ENCODE results near the gene CEP164.

The CEP164 gene

DNA sequence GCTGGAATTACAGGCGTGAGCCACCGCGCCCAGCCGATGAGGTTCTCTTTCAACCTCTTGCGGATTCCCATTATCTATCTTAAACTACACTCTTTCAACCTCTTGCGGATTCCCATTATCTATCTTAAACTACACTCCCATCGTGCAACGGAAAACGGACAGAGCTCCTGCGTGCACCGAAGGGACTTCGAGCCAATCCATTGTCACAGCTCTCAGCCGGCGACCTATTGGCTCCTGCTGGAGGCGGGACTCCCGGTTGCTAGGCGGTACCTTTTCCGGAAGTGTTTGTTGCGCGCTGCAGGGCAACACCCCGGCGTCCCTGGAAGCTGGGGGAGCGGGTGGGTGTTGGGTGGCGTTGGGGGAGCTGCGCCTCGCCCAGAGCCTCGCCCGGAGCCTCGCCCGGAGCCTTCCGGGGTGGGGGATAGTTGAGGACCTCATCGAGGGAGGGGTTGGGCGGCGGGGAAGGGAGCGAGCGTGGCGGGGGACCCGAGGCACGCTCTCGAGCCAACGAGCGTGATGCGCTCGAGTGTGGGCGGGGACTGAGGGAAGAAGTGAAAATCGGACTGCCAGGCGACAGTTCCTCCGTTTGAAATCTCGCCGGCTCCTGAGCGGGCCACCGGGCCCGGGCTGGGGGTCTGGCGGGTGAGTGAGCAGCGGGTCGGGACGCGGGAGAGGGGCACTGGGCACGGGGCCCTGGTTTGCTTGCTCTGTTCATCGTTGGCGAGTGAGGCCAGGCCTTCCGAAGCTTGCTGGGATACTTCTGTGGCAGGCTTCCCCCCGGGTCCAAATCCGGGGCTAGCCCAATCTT lies at the start of gene CEP164:
TSS of gene CEP164 (plus strand) at position 288 of the 808 bp plus-strand sequence. CDS start 10,733 bp downstream, outside the sequence.
- peak; percentile 99 for DNase-seq

DNA sequence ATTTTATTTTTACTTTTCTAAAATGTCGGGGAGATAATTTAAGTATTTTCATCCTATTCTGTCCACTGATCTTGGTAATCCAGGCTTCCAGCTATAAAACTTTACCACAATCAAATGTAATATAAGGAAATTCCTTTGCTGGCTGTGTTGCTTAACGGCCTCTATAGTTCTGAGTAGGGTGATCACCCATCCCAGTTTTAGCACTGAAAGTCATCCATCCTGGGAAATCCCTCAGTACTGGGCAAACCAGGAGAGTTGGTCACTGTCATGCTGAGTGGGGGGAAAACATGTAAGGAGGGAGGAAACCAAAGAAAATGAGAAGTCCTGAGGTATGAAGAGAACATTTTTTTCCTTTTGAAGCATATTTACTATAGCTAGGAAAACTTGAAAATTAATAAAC lies 49.3 kb upstream of the CEP164 start:
- DNase-seq: no peak

DNA sequence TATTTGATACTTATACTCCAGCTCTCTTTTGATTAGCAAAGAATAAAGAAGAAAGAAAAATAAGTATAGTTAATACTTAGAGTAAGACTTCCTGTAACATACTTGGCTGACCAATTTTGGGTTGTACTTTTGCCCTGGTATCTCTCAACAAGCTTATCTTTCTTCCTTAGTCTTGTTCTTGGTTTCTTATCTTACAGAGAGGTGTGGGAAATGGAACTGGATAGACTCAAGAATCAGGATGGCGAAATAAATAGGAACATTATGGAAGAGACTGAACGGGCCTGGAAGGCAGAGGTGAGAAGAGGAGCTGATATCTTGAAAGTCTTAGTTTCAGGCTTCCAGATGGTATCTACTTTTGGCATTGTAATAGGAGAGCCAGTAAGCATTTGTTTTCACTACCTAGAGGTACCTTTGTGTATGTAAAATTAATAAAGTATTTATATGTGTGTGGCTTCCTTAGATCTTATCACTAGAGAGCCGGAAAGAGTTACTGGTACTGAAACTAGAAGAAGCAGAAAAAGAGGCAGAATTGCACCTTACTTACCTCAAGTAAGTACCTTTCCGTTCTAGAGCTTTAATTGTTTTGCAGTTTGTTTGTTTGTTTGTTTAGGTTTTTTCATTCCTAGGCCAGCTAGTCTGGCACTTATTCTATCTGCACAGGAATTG lies 47.8 kb upstream of the CEP164 start:
- DNase-seq: no peak

DNA sequence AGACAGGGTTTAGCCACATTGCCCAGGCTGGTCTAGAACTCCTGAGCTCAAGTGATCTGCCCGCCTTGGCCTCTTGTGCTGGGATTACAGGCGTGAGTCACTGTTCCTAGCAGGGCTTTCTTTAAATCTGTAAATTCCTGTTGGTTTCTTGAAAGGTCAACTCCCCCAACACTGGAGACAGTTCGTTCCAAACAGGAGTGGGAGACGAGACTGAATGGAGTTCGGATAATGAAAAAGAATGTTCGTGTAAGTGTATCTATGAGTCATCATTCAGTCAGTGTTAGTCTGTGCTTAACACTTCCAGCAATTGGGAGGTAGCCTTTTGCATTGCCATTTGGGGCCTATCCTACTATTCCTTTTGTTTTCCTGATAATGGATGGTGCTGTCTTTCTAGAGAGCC lies 46.5 kb upstream of the CEP164 start:
- DNase-seq: no peak

DNA sequence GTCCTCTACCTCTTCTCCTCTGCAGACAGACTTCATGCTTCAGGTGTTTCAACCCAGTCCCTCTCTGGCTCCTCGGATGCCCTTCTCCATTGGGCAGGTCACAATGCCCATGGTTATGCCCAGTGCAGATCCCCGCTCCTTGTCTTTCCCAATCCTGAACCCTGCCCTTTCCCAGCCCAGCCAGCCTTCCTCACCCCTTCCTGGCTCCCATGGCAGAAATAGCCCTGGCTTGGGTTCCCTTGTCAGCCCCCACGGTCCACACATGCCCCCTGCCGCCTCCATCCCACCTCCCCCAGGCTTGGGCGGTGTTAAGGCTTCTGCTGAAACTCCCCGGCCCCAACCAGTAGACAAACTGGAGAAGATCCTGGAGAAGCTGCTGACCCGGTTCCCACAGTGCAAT lies 45.8 kb upstream of the CEP164 start:
- DNase-seq: no peak

DNA sequence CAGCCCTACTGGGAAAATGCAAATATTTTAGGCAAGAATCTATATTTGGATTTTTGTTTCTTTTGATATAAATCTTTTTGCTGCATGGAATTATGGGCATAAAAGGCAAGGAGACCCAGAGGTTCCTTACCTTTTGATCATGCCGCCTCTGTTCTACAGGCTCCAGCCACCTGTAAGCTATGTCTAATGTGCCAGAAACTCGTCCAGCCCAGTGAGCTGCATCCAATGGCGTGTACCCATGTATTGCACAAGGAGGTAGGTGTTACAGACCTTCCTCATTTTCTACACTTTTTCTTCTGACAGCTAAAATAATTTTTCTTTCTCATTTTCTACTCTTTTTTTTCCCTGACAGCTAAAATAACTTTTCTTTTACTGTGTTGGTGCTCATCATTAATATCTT lies 44.7 kb upstream of the CEP164 start:
- no peak for DNase-seq

DNA sequence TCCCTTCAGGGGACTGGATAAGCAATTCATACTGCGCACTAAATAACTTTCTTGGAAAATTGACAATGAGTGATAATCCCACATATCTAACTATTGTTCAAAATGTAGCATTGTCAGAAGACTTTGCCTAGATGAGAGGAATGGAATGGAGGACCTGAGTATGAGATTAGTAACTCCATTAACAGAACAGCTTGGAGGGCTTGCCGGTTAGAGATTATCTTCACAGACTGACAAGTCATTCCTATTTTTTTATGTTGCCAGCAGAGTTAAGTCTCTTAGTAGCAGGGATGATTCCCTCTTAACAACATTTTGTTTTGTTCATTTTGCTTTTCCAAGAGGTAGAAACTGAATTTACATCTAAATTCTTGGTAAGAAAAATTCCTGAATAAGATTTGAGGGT lies 43.6 kb upstream of the CEP164 start:
- DNase-seq: no peak

DNA sequence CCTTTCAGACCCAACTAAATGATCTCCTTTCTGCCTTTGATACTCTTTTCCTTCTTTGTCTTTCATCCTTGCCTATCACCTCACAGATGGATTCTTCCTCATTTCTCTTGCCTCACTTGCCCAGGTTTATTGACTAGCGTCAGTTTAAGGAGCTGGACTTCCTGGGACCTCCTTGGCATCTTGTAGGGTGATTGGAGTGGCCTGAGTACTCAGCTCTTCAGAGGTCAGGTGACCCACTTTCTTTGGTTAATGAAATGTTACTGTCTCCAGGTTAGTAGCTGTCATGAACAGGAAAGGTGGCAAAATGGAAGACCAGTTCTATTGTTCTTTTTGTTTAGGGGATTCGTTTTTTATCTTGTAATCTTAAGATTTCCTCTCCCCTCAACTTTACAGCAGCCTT lies 41.1 kb upstream of the CEP164 start:
- no peak for DNase-seq

DNA sequence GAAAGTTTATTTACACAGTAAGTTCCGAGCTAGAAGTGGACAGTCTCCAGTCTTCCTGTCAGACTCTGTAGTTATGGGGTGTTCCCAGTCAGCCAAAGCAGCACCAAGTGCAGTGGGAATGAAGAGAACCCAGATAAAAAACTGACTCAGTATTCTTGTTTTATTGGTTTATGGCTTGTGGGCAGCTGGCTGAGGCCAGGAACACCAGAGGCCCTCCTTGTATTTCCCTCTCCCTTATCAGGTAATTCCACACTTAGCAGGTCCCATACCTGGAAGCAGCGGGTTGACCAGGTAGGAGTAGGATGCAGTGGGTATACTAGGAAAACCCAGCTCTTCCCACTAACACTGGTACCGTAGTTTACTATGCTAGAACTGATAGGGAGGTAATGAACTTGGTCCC lies 40.0 kb upstream of the CEP164 start:
- no peak for DNase-seq

DNA sequence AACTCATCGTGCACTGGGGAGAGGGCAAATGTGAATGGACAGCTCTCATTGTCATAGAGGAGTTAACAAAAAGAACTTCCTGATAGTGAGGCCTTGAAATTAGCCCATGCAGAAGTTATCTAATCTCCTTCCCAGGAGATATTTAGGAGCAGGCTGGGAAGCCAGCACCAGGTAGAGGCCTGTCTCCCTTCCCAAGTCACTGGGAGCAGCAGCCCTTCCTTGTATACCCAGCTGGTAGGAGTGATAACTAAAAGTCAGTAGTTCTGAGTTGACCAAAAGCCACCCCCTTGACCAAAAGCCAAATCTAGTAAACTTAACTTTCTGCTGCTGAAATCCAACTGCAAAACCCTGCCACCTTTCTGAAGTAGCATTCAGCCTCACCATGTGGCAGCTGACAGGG lies 37.9 kb upstream of the CEP164 start:
- no peak for DNase-seq

DNA sequence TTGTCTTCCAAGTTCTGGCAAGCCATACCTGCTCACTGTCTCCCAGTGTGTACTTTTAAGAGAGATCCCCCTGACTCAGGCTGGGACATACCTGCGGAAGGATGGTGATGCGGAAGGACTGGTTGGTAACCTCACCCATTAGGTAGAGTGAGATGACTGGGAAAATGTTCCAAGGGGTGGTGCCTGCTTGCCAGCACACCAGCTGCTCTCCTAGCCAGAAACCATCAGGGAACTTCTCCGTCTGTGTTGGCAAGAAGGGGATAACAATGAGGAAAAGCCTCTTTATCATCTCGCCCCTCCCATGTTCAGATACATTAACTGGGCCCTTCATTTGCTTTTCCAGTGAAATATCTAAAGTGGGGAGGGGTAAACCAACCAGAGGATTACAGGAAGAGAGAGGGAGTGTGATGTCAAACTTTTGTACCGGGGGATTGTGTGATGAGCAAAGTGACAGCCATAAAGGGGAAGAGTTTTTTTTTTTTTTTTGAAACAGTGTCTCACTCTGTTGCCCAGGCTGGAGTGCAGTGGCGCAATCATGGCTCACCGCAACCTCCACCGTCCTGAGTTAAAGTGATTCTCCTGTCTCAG lies 36.8 kb upstream of the CEP164 start, which contains the start of gene BACE1-AS:
TSS of gene BACE1-AS (plus strand) at position 538 of the 588 bp plus-strand sequence.
- no peak for DNase-seq

DNA sequence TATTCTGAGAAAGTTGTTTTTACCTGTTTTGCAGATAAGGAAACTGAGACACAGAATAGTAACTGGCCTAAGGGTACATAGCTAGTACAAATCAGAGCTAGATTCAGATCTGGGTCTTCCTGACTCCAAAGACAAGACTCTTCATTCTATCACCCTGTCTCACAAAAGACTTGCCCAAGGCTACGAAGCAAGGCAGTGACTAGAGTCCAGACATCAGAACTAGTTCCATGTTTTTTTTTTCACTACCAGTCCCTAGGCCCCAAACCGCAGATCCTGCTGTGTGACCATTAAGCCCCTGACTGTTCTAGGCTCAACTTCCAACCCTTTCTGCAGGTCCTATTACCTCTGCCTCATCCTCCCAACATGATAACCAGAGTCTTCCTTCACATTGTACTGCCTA lies 35.0 kb upstream of the CEP164 start:
- DNase-seq: no peak

DNA sequence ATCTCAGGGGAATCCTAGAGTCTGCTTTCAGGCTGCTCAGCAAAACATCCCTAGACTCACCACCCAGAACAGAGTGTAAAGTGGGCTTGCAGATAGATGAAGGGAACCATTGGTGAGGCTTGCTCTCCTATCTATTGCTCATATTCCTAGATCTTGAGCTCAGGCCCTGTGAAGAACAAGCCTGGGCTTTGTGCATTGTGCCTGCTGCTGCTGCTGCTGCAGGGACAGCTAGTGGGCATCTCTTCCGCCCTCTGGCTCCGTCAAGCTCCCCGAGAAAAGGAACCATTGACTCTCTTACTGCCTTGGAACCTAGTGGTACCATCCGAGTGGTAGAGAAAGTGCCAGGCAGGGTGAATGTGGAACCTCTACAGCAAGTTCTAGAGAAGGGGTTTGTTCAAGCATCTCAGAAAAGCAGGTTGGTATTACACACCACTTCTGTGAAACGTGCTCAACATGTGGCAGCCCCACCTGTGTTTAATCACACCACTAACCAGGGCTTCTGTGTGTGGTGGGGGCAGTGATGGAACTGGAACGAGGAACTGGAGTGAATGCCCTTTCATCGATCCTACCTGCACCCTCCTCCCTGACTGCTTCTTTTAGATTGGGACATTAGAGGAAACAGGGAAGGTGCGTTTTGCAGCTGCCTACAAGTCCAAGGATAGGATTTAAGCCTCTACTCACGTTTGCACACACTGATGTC lies 32.1 kb upstream of the CEP164 start:
- DNase-seq: no peak

DNA sequence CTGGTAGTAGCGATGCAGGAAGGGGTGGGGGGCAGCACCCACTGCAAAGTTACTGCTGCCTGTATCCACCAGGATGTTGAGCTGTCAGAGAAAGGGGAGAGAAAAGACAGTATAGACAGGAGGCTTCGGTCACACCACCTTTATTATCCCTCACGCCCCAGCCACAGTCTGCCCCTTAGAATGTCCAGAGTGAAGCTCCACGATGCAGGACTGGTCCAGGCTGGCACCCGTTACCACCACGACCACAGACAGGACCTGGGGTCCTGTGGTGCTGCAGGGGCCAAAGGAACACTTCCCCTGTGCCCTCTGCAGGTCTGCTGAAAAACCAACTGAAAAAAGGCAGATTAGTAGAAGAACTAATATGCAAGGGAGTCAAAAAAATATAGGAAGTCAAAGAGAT lies 30.8 kb upstream of the CEP164 start:
- DNase-seq: no peak

DNA sequence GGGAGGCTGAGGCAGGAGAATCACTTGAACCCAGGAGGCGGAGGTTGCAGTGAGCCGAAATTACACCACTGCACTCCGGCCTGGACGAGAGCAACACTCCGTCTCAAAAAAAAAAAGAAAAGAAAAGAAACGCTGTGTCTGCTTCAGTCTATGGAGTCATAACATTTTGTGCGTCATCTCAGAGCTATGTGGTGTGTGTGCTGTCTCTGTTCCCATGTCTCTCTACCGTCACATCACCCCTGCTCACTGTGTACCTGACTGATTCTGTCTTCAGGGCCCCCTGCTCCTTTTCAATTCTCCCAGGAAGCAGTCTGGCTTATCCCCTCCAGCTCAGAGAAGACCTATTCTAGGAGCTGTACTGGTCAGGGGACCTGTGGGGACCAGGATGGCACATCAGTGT lies 29.5 kb upstream of the CEP164 start:
- no peak for DNase-seq

DNA sequence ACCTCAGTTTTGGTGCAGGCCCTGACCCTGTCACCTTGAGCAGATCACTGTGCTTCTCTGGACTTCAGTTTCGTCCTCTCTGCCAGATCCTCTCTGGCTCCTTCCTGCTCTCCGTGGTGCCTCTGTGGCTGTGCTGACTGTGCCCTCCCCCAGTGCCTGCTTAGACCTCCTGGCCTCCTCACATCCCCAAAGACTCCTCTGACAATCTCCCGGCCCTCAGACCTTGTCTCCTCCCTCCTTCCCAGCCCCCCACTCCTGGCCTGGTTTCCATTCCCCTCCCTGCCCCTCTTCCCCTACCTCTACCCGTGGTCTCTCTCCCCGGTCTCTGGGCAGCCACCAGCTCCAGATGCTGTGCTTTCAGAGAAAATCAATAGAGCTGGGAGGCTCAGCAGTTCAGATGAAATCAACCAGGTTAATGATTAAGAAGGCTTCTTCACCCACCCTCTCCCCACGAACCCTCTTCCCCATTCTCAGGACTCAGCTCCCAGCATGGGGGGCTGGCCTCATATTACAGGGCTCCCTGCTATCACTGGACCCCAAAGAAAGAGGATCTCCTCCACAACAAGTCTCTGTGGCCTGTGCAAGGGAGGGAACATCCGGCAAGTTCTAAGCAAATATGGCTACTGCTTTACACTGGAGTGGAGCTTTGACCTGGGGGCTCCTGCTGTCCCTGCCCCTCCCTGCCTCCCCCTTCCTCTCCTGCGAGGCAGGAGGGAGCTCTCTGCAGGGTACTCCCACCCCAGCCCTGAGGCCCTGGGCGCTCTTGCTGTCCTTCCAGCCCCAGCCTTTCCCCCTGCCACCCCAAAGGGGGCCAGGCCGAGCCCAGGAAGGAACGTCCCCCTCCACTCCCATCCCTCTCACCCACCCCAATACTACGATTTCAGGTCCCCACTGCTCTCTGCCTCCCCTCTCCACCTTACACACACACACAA lies 28.0 kb upstream of the CEP164 start:
- no peak for DNase-seq

DNA sequence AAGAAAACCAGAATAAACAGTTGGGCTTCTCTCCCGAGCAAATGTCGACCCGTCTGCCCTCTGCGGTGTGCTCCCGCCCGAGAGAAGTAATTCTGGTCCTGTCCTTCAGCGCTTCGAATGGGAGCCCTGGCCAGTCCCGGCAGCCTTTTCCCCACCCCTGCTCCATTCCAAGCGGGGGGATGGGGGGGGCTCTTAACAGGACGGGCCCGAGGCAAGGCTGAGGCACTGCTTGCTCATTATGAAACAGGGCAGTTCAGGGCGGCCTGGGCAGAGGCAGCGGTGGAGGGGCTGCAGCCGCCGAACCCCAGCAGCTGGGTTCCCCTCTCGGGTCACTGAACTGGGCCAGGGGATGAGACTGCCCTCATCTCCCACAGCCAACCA lies 27.4 kb upstream of the CEP164 start:
- no peak for DNase-seq

DNA sequence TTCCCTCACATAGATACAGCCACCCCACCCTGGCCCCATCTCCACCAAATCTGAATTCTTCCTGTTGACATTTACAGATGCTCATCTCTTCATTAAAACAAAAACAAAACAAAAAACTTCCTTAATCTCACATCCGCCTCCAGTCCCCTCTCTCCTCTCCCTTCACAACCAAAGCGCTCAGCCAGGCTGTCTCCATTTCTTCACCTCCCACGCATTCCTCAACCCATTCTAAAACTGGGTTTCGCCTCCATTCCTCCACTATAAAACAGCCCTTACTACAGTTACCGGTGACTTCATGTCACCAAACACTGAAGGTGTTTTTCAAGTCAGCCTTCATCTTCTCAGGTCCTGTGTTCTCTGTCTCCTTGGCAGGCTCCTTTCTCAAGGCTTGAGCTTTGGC lies 26.9 kb upstream of the CEP164 start:
- DNase-seq: no peak

DNA sequence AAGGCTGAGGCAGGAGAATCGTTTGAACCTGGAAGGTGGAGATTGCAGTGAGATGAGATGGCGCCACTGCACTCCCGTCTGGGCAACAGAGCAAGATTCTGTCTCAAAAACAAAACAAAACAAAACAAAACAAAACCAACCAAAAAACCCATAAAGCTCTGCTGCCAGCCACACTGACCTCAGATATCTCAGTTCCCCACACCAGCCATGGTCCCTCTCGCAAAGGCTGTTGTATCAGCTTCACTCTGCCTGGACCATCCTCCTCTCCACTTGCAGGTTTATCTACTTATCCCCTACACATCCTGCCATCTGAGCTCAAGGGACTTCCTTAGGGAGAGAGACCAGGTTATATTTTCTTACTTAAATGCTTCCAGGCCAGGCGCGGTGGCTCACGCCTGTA lies 25.4 kb upstream of the CEP164 start:
- no peak for DNase-seq

DNA sequence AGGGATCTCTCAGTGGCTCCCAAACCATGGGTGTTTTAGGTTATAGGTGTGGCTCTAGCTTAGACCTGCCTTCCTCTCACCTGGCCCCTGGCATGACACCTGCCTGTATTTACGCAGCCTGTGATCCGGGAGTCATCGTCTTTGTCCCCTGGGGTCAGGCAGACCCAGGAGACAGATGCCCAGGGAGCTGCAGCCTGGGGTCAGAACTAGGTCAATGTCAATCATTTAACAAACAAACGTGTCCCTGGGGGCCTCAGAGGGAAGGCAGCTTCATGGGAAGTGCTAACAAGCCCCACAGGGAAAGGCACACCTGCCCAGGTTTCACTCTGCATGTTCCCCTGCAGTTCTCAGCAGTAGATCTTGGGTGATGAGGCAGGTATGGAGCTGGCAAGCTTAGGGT lies 24.6 kb upstream of the CEP164 start:
- peak; percentile 36 for DNase-seq

DNA sequence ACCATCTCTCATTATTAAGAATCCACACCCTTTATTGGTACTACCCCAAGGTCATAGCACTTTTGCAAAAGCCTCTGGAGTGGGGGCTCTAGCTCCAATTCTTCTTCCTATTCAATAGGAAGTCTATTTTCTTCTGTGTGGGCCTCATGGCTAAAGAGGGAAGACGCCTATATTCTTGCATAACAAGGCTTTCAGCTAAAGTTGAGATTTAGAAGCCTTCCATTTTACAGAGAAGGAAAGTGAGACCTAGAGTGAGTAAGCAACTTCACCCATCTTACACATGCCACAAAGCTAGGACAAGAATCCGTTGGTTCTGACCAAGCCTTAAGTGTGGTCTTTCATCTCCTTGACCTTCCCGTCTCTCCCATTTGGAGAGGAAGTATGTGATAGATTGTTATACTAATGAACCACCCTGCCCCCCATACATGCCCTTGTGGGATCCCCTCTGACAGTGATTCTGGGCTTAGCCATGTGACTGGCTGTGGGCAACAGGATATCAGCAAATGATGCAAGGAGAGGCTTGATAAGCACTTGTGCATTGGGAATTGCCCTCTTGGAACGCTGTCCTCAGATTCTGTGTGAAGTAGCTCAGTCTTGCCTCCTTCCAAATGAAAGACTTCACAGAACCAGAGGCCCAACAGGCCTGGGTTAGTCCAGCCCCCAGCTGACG lies 23.9 kb upstream of the CEP164 start:
- no peak for DNase-seq

DNA sequence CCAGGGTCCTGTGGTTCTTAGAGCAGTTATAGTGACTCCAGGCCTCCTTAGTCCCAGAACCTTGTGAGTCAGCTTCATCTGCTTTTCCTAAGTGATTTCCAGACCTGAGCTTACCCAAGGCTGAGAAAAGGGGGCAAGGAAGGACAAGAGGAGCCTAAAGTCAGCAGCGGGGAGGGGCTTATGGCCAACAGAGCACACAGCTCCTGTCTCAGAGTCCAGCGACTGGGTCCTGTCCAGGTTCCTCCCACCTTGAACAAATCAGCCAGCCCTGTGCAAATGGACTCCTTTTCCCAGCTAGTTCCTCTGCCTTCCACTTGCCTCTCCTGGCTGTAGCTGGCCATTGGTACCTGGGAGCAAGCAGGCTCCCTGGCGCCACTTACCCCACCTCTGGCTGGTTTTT lies 22.5 kb upstream of the CEP164 start:
- DNase-seq: no peak

All from NCI-H526 treated with DMSO at 0.1 percent for 48 hours (cell line).